HG03103 (cell line): ENCODE data around the gene DCLK1.

Source experiments
- ATAC-seq: cut with Tn5 transposase; IDR thresholded peaks from one replicate; pipeline ENCODE4 v1.9.1; 2021; ENCODE audit warnings: low read depth; ENCODE audit not compliant: unreplicated experiment

The DCLK1 gene

GRCh38 chr13:35767256-35767976 lies 363.8 kb downstream of the DCLK1 start:
- ATAC-seq = no peak

DNA sequence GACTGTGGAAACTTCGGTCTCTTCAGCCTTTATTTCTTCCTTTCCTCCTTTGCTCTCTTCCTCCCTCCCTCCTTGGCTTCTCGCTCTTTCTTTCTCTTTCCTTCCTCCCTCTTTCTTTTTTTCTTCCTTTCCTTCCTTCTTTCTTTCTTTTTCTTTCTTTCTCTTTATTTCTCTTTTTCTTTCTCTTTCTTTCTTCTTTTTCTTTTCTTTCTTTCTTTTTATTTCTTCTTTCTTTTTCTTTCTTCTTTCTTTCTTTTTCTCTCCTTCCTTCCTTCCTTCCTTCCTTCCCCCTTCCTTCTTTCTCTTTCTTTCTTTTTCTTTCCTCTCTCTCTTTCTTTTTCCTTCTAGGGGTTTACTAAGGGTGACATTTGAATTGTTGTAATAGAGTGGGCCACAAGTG lies 364.5 kb downstream of the DCLK1 start:
- no peak for ATAC-seq

DNA sequence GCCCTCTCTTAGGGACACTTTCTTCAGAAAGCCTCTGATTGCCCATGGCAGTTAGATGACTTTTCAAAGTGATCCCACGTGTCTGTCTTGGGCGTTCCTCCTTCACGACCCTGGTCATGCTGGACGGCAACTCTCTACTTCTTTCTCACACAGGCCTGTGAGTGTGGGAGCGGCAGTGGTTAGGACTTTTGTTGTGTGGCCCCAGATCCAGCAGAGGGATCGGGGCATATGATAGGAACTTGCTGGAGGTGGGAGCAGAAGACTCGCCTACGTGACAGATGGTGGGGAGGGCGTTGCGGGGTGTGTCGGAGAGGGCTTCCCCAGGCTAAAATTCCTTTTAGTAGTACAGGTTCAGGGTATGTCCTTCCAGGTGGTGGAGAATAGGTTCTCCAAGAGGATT lies 365.2 kb downstream of the DCLK1 start:
- ATAC-seq = no peak

- no peak for ATAC-seq
Measured at GRCh38 chr13:35765366-35765765, 365.8 kb downstream of the DCLK1 start.

DNA sequence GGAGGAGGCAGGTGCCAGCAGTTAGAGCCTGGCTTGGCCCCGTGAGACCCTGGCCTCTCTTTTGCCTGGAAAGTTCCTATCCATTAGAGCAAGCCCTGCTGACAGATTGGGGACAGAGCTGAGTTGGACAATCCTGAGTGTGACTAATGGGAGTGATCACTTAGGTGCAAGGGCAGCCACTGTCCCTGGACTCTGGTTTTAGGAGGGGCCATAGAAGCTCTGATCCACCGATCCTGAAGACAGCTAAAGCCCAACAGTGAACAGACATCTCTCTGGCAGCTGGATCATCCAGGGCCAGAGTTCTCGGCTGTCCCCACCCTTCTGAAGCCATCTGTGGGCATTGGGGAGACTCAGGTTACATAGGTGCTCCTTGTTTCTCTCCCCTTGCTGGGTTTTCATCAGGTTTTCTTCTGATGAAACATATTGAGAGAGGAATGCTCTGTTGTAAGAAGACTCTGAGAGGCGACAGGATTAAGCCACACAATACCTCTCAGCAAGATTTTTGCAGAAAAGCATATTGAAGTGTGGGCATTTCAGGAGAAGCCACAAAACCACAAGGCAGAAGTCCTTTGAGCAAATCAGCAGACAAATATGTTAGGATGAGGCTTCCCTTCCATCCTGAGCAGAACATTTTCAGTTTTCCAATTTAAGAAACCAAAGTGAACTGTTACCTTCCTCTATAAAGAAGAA lies 366.7 kb downstream of the DCLK1 start:
- ATAC-seq = no peak

- no peak for ATAC-seq
Measured at GRCh38 chr13:35763782-35764123, 367.4 kb downstream of the DCLK1 start.

- ATAC-seq = no peak
Measured at GRCh38 chr13:35763060-35763781, 368.0 kb downstream of the DCLK1 start.

DNA sequence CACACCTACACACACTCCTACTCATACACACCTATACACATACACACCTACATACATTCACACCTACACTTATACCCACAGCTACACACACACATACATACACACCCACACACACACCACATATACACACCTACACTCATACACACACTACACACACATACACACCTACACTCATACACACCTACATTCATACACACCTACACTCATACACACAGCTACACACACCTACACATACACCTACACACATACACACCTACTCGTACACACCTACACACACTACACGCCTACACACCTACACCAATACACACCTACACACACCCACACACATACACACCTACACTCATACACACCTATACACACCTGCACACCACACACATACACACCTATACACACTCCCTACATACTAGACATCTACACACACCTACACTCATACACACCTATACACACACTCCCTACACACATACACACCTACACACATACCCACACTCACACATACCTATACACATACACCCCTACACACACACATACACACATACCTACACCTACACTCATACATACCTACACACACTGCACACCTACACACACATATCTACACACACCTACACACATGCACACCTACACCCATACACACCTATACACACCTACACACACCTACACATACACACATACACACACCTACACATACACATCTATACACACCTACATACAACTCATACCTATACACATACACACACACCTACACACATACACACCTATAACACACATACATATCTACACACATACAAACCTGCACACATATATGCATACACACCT lies 369.5 kb downstream of the DCLK1 start:
- ATAC-seq = no peak

DNA sequence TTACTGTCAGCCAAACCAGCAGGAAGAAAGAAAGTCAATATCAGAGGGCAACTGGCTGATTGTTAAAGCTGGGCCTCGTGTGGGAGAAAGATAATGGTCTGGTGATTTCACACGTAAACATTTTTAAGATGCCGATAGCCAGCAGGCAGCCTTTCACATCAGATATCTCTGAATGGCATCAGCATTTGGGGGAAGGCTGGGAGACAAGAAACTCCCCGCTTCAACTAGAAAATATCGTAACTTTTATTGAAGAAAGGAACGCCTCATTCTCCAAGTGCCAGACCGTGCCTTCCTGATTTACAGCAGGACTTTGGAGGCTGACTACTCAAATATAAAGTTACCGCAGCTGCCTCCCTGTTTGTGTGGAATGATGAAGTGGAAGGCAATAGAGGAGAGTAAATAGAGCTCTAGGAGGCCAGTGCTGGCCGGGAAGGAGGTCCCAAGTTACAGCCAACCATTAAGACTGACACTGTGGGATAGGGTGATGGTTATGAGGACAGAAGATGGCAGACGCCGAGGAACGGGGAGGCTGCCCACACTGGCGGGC lies 370.4 kb downstream of the DCLK1 start:
- ATAC-seq = no peak

- no peak for ATAC-seq
Measured at GRCh38 chr13:35747594-35747993, 383.6 kb downstream of the DCLK1 start.

- no peak for ATAC-seq
Measured at GRCh38 chr13:35744566-35745178, 386.5 kb downstream of the DCLK1 start.

DNA sequence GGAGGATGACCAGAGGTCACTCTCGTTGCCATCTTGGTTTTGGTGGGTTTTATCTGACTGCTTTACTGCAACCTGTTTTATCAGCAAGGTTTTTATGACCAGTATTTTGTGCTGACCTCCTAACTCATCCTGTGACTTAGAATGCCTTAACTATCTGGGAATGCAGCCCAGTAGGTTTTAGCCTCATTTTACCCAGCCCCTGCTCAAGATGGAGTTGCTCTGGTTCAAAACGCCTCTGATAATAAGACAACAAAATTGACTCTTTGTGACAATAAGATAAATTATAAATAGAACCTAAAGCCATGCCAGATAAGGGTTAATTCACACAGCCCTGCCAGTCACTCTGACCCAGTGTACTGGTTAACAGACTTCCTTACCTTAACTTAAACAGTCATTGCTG lies 387.0 kb downstream of the DCLK1 start:
- ATAC-seq = no peak

DNA sequence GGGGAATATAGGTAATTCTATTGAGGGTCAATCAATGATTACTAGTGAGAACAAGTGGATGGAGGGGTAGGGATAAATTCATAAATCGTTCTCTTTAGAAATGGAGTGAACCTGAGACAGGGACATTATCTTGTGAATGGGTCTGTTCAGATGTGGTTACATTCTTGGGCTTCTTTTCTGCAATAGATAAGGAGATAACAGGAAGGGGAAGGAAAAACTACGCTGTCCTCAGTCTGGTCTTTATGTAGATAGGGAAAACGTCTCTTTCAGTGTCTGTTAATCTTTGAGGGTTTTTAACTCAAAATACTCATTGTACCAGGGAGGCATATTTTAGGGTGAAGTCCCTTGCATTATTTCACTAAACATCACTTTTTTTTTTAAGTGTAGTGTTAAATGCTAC lies 388.0 kb downstream of the DCLK1 start:
- ATAC-seq = no peak

- no peak for ATAC-seq
Measured at GRCh38 chr13:35741657-35742056, 389.5 kb downstream of the DCLK1 start.

DNA sequence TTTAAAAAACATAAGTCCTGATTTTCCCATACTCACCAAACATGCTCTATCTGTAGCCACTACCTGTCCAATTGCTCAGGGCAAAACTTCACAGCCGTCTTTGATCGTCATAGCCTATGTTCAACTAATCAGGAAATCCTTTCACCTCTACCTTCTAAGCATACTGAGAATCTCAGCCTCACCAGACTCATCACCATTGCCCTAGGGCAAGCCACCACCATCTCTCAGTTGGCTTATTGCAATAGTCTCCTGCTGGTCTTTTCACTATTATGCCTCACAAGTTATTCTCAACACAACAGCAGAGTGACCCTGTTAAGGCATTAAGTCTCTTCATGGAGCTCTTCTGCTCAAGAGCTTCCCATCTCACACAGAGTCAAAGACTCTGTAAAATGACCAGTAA lies 394.3 kb downstream of the DCLK1 start:
- no peak for ATAC-seq

DNA sequence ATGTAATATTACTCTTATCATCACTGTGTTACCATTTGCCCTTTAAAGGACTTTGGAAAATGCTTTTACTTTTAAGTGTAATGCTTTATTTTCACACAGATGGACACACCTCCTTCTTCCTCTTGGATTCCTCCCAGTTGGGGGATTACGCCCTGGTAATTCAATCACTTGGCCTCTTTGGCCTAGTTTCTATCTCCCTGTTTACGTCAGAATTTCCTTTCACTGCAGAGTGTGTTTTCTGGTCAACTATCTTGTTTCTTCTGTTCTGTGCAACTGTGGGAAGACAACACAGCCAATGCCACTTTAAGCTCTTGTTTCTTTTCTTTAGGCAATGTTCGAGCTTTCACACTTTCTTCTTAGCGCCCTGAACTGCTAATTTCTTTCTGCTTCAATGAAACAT lies 397.4 kb downstream of the DCLK1 start:
- ATAC-seq = no peak

DNA sequence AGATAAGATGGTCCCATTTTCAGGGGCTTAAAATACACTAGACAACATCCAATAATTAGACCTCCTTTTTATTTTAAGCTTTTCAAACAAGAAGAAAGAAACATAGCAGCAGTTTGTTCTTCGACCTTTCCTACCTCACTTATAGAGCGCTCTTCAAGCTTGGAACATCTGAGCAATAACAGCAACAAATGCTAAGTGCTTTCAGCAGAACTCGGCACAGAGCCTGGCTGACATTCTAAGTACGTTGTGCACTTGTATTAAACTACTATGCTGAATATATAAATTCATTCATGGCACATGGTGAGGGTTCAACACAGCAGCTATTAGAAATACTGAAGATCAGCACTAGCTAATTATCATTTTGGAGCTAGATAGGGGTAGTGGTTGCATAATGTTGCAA lies 398.6 kb downstream of the DCLK1 start:
- ATAC-seq = no peak

GRCh38 chr13:35731471-35731870 lies 399.7 kb downstream of the DCLK1 start:
- no peak for ATAC-seq

DNA sequence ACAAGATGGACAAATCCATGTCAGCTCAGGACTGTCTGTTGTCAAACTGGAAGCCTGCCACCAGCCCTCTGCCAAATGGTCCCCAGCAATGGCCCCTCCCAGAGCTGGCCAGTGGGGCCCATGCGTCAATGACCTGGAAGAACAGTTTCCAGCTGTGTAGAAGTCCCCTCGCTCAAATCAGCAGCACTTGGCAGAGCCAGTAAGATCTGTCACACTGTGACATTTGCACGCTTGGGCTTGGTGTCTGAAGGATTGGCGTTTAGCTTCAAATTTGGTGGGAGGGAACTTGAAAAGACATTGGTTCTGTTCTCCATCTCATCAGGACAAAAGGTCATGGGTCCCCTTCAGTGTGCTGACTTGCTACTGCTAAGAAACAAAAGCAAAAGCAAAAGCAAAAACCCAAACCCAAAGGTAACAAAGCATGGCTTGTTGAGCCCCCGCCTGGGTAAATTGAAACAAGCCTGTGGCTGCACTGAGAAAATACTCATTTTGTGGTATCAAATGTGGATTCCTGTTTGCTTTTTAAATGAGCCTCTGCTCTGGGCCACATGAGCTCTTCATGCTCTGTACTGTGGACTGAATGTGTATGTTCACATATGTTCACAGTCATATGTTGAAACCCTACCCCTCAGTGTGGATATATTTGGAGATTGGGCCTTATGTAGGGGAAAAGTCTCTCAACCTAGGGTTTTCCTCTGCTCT lies 401.1 kb downstream of the DCLK1 start:
- ATAC-seq = no peak

DNA sequence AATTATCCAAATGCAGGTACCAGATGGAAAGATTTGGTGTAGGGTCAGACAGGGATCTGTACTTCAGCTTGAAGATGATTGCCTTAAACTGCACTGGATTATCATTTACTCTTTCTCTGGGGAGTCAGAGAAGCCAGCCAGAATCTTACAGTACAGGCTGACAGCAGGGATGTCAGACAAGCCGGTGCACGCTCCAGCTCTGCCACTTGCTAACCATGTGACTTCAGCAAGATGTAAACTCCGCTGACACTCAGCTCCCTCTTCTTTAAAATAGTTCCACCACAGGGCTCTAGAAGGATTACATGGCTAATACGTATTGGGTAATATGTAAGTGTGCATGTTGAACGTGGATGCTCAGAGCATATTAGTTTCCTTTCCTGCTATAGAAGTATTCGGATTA lies 403.3 kb downstream of the DCLK1 start:
- no peak for ATAC-seq
